ENCODE measurements around the gene FCRL6.

FCRL6 gene

DNA sequence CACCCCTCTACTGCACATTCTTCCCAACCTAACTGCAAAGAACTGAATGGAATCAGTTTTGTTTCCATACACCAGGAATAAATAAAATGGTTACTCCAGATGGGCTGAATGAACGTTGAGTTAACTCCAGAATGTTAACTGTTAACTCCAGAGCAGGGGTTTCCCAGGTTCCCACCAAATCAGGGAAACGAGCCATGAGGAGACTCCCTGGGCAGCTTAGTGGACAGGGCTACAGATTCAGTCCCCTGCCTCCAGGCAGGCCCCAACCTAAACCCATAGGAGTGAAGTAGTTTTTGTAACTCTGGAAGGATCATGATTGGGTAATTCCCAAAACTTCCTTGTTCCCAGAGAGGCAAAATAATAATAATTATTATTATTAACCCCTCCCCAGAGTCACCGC, 46.2 kb downstream of the FCRL6 start:
- no peak overlapping the region for H3K4me3 ChIP-seq (ENCODE audit: control insufficient read depth, low read depth, low read length)
- no peak for TF ChIP-seq CTCF (IDR thresholded peaks at IDR 0.05; ENCODE audit: control insufficient read depth, insufficient read depth, low read depth, low read length, missing control alignments)
- no peak for DNase-seq (ENCODE audit: low read depth)

DNA sequence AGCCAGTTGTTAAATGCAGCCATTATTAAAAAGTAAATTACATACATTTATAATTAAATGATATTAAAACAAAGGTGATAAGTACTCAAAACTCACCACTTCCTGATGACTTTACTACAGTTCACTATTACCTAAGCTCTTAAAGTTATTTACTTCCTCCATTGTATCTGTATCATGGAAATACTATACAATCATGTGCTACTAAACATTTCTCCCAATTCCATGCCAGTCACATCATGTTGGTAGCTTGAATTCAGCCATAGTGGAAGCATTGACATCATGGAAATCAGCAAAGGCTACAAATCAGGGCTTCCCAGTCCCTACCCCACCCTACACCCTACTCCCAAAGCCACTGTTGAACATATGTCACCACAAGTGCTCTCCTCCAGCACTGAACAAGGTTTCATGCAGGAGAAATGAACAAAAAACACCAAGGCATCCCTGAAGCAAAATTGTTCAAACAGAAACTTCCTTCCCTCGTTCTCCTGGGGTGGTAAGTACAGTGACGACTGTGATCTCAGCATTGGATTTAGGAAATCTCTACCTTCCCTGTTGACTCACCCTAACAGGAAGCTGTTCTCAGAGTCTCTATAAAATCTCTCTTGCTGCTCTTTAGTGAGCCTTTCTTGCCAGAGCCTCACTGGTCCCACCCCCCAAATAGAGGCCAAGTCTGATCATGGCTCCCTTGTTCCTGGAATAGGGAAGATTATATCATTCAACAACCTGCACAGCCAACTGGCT, 47.6 kb downstream of the FCRL6 start:
- H3K4me3 ChIP-seq (ENCODE audit: control insufficient read depth, low read depth, low read length): peak overlapping the region; percentile 18
- no peak for DNase-seq (ENCODE audit: low read depth)
- TF ChIP-seq CTCF (IDR thresholded peaks at IDR 0.05; ENCODE audit: control insufficient read depth, insufficient read depth, low read depth, low read length, missing control alignments): no peak

DNA sequence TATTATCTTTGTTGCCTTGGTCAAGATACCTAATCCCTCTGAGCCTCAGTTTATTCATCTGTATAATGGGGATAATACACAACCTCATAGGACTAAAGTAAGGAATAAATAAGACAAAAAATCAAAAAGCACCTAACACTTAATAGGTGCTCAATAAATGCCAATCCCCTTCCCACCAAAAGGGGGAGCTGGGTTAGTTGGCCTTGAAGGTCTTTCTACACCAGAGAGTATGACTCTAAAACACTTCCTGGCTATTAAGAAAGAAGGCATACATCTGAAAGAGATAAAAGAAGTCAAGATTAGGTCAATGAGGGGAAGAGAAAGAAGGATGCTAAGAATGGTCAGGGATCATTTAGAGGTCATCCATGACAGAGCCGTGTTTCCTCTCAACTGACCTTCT, 49.2 kb downstream of the FCRL6 start:
- TF ChIP-seq CTCF (IDR thresholded peaks at IDR 0.05; ENCODE audit: control insufficient read depth, insufficient read depth, low read depth, low read length, missing control alignments): peak; percentile 11
- no peak overlapping the region for H3K4me3 ChIP-seq (ENCODE audit: control insufficient read depth, low read depth, low read length)
- no peak for DNase-seq (ENCODE audit: low read depth)

GRCh38 chr1:159853417-159854115, 51.4 kb downstream of the FCRL6 start:
- no peak for DNase-seq (ENCODE audit: low read depth)
- no peak for TF ChIP-seq CTCF (IDR thresholded peaks at IDR 0.05; ENCODE audit: control insufficient read depth, insufficient read depth, low read depth, low read length, missing control alignments)
- peak overlapping the region; percentile 72 for H3K4me3 ChIP-seq (ENCODE audit: control insufficient read depth, low read depth, low read length)

GRCh38 chr1:159854116-159854692, 52.0 kb downstream of the FCRL6 start:
- DNase-seq (ENCODE audit: low read depth): no peak
- TF ChIP-seq CTCF (IDR thresholded peaks at IDR 0.05; ENCODE audit: control insufficient read depth, insufficient read depth, low read depth, low read length, missing control alignments): no peak
- peak overlapping the region; percentile 72 for H3K4me3 ChIP-seq (ENCODE audit: control insufficient read depth, low read depth, low read length)

DNA sequence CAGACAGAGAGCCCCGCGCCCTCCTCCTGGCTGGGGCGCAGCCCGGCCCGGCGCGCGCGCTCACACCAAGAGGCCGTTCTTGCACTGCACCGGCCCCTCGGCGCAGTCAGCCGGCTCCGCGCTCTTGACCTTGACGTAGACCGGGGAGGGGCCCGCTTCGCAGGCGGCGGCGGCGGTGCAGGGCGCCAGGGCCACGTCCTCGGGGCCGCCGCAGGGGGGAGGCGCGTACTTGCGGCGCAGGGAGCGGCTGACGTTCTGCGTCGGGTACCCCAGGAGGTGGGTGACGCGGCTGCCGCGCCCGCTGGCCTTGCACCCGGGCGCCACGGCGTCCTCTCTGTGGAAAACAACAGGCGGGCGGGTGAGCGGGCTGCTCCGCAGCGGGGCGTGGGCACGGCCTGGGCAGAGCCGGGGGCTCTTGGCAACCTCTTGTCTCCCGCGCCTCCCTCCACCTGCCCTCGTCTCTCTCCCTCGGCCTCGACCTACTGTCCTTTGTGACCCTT, 52.6 kb downstream of the FCRL6 start:
- DNase-seq (ENCODE audit: low read depth): peak; percentile 42
- H3K4me3 ChIP-seq (ENCODE audit: control insufficient read depth, low read depth, low read length): peak overlapping the region; percentile 72
- TF ChIP-seq CTCF (IDR thresholded peaks at IDR 0.05; ENCODE audit: control insufficient read depth, insufficient read depth, low read depth, low read length, missing control alignments): no peak

All from AG09309 (cell line).